Common myeloid progenitor, CD34-positive (primary cell): ENCODE data around the gene DGCR2.

ENCODE experiments used
- CTCF ChIA-PET: fragments of 350-600 bp; sonication (Branson Sonifier 250); formaldehyde crosslinking; loops from one replicate; lab custom pipeline; 2021; ENCODE audit warnings: antibody characterized with exemption; lab: Charles Lee
- POLR2A ChIA-PET: fragments of 350-600 bp; sonication (Branson Sonifier 250); formaldehyde crosslinking; loops from one replicate; lab custom pipeline; 2021; ENCODE audit warnings: antibody characterized with exemption; lab: Charles Lee
- DNase-seq, 3 donors: peaks; one replicate each; pipeline versions ENCODE4 v3.0.0 to v3.0.0-alpha.2; 2013
- H3K27ac ChIP-seq, 2 experiments: 1 replicate in 1 of 2; 2 replicates in 1 of 2; pipeline ENCODE4 v1.7.0; 2013; ENCODE audit warnings: inconsistent platforms in 2 of 2, low read length in 2 of 2, mild to moderate bottlenecking in 2 of 2, low read depth in 1 of 2, moderate library complexity in 1 of 2; ENCODE audit not compliant: severe bottlenecking in 2 of 2, insufficient read depth in 1 of 2, poor library complexity in 1 of 2
- H3K27me3 ChIP-seq, 5 experiments: replicated peaks in 2 of 5; 1 replicate in 3 of 5; 2 replicates in 2 of 5; pipeline versions ENCODE4 v1.6.1 to v1.7.0; 2013; ENCODE audit warnings: low read length in 4 of 5, mild to moderate bottlenecking in 2 of 5, moderate library complexity in 2 of 5, inconsistent platforms in 1 of 5; ENCODE audit not compliant: insufficient read depth in 5 of 5, control insufficient read depth in 4 of 5
- H3K36me3 ChIP-seq, 4 experiments: 1 replicate in 2 of 4; 2 replicates in 2 of 4; pipeline versions ENCODE4 v1.6.1 to v1.7.0; 2013; ENCODE audit warnings: low read length in 3 of 4, control low read depth in 1 of 4, mild to moderate bottlenecking in 1 of 4; ENCODE audit not compliant: control insufficient read depth in 4 of 4, insufficient read depth in 4 of 4
- H3K4me1 ChIP-seq, 4 experiments: 1 replicate in 3 of 4; 2 replicates in 1 of 4; pipeline versions ENCODE4 v1.6.1 to v1.7.1; 2013; ENCODE audit warnings: low read length in 3 of 4, mild to moderate bottlenecking in 3 of 4, control low read depth in 1 of 4, inconsistent platforms in 1 of 4, moderate library complexity in 1 of 4; ENCODE audit not compliant: control insufficient read depth in 4 of 4, insufficient read depth in 4 of 4; ENCODE audit errors: control extremely low read depth in 1 of 4
- H3K4me3 ChIP-seq, 7 experiments: 1 replicate in 4 of 7; 2 replicates in 3 of 7; pipeline versions ENCODE4 v1.5.1 to v1.7.0; 2013; ENCODE audit warnings: mild to moderate bottlenecking in 7 of 7, low read length in 6 of 7, moderate library complexity in 6 of 7, inconsistent platforms in 2 of 7, low read depth in 2 of 7, control low read depth in 1 of 7; ENCODE audit not compliant: insufficient read depth in 4 of 7, control insufficient read depth in 1 of 7; ENCODE audit errors: extremely low read depth in 1 of 7
- H3K9me3 ChIP-seq, 5 experiments: 1 replicate in 4 of 5; 2 replicates in 1 of 5; pipeline versions ENCODE4 v1.6.1 to v1.7.1; 2013; ENCODE audit warnings: low read length in 4 of 5, mild to moderate bottlenecking in 2 of 5, inconsistent platforms in 1 of 5, low read depth in 1 of 5, moderate library complexity in 1 of 5; ENCODE audit not compliant: control insufficient read depth in 4 of 5, insufficient read depth in 2 of 5; ENCODE audit errors: control extremely low read depth in 1 of 5
- WGBS: methylation state at CpG from one replicate; pipeline ENCODE4 v1.1.5; 2013; ENCODE audit not compliant: insufficient coverage; 5-methylcytosine and 5-hydroxymethylcytosine counted together

The DGCR2 gene

GRCh38 chr22:19117111-19117512 lies 5.1 kb downstream of the DGCR2 start:
- DNase-seq, result no peak
- Histone ChIP-seq H3K27me3 (no peaks in the 10 kb centered on the region), H3K4me3 (no peak overlapping the region), H3K9me3 (no peaks in the 10 kb centered on the region), H3K36me3 (peaks cover 1 to 34% (median 9%) of the 10 kb centered on the region in 4 experiments), H3K27ac (no peak overlapping the region), H3K4me1 (peaks cover 4 to 46% (median 24%) of the 10 kb centered on the region in 4 experiments)
- POLR2A ChIA-PET, result no interaction called here
- CTCF ChIA-PET, result interaction anchor here (1.1 to 4.7 kb wide), 3 partner anchors 8 to 32 kb away, joined by 3 to 15 read pairs (median 3); no protein-coding TSS in a partner anchor
- 73% methylated on average over 2 of the region's 9 CpGs for WGBS

DNA sequence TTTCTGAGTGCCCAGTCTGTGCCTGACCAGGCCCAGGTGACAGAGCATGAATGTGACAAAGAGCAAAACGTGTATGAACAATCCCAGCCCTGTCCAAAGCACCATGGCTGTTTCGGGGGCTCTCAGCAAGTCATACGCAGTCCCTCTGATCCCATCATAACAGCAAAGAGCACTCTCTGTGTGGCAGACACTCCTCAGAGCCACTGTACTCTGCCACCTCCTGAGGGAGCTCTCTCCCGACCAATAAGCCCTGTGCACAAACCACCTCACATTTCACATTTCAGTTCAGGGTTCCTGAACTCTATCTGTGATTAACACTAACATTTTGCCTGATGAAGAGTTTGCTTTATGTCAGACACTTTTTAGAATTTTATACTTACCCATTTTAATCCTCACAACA lies 6.6 kb downstream of the DGCR2 start:
- Histone ChIP-seq H3K4me3 (no peak overlapping the region), H3K4me1 (peaks cover 8 to 46% (median 24%) of the 10 kb centered on the region in 4 experiments), H3K27me3 (no peaks in the 10 kb centered on the region), H3K9me3 (no peaks in the 10 kb centered on the region), H3K27ac (no peak overlapping the region), H3K36me3 (peaks cover 1 to 34% (median 9%) of the 10 kb centered on the region in 4 experiments)
- 100% methylated on average over 4 of the region's 4 CpGs for WGBS
- ChIA-PET CTCF (interaction anchor here (0.8 to 4.7 kb wide), 7 partner anchors 8 to 29 kb away, joined by 3 to 15 read pairs (median 4); partner anchors contain the start of gene ESS2), POLR2A (no interaction called here)
- no peak for DNase-seq

- Histone ChIP-seq H3K4me3 (no peak overlapping the region), H3K36me3 (peaks cover 1 to 32% (median 8%) of the 10 kb centered on the region in 4 experiments), H3K27me3 (no peaks in the 10 kb centered on the region), H3K9me3 (no peaks in the 10 kb centered on the region), H3K27ac (no peak overlapping the region), H3K4me1 (peaks cover 11 to 46% (median 25%) of the 10 kb centered on the region in 4 experiments)
- 100% methylated on average over 3 of the region's 4 CpGs for WGBS
- ChIA-PET POLR2A (no interaction called here), CTCF (interaction anchor here (0.8 to 4.7 kb wide), 5 partner anchors 8 to 17 kb away, joined by 3 to 15 read pairs (median 4); no protein-coding TSS in a partner anchor)
- no peak for DNase-seq
These were observed 7.1 kb downstream of the DGCR2 start for GRCh38 chr22:19114984-19115552.

GRCh38 chr22:19113429-19113828 lies 8.8 kb downstream of the DGCR2 start:
- ChIA-PET POLR2A (interaction anchor here (0.6 kb wide), 2 partner anchors 25 to 33 kb away, joined by 3 read pairs; no protein-coding TSS in a partner anchor), CTCF (no interaction called here)
- H3K9me3 ChIP-seq, result no peaks in the 10 kb centered on the region
- no peak overlapping the region for H3K27ac ChIP-seq
- no peak overlapping the region for H3K4me3 ChIP-seq
- H3K4me1 ChIP-seq, result peaks cover 19 to 45% (median 34%) of the 10 kb centered on the region in 4 experiments
- H3K36me3 ChIP-seq, result peaks cover 1 to 19% (median 7%) of the 10 kb centered on the region in 4 experiments
- H3K27me3 ChIP-seq, result no peaks in the 10 kb centered on the region
- 100% methylated on average over 2 of the region's 5 CpGs for WGBS
- no peak for DNase-seq

GRCh38 chr22:19111584-19111983 lies 10.6 kb downstream of the DGCR2 start:
- Histone ChIP-seq H3K27ac (peak overlapping the region; percentile 40 to 45), H3K36me3 (peaks cover 0 to 19% (median 3%) of the 10 kb centered on the region in 4 experiments), H3K4me3 (no peak overlapping the region), H3K9me3 (no peaks in the 10 kb centered on the region), H3K4me1 (peaks cover 25 to 44% (median 35%) of the 10 kb centered on the region in 4 experiments), H3K27me3 (no peaks in the 10 kb centered on the region)
- CTCF ChIA-PET, result interaction anchor here (1.3 to 3.5 kb wide), 2 partner anchors 9 to 26 kb away, joined by 3 to 13 read pairs; no protein-coding TSS in a partner anchor
- no CpG with 5 or more reads among the region's 3 CpGs for WGBS
- no peak for DNase-seq
- POLR2A ChIA-PET, result interaction anchor here (1.5 kb wide), 1 partner anchor 10 kb away, joined by 5 read pairs; the partner anchor contains the start of gene DGCR2

- ChIA-PET POLR2A (interaction anchor here (1.5 kb wide), 1 partner anchor 11 kb away, joined by 5 read pairs; the partner anchor contains the start of gene DGCR2), CTCF (interaction anchor here (0.9 to 3.5 kb wide), 3 partner anchors 9 to 33 kb away, joined by 3 to 13 read pairs (median 3); partner anchors contain the start of gene ESS2)
- Histone ChIP-seq H3K9me3 (no peaks in the 10 kb centered on the region), H3K4me1 (peaks cover 25 to 47% (median 35%) of the 10 kb centered on the region in 4 experiments), H3K27ac (peak overlapping the region; percentile 40 to 45), H3K4me3 (peak overlapping the region in 1 of 7 experiments; percentile 17), H3K36me3 (peaks cover 0 to 18% (median 3%) of the 10 kb centered on the region in 4 experiments), H3K27me3 (no peaks in the 10 kb centered on the region)
- no peak for DNase-seq
- 90% methylated on average over 3 of the region's 3 CpGs for WGBS
These were observed 11.1 kb downstream of the DGCR2 start for GRCh38 chr22:19111140-19111539.
